HG03432 (cell line): ENCODE measurements around the gene RTN4RL2.

Experiments used
- ATAC-seq: cut with Tn5 transposase; IDR thresholded peaks from one replicate; pipeline ENCODE4 v1.9.1; 2021; ENCODE audit warnings: mild to moderate bottlenecking, moderate library complexity; ENCODE audit not compliant: unreplicated experiment

The RTN4RL2 gene

GRCh38 chr11:57460022-57460757, at the start of gene RTN4RL2:
RTN4RL2 (plus strand) TSS chr11:57460528; CDS start chr11:57460866, 338 bp downstream.
- peak; percentile 49 for ATAC-seq

DNA sequence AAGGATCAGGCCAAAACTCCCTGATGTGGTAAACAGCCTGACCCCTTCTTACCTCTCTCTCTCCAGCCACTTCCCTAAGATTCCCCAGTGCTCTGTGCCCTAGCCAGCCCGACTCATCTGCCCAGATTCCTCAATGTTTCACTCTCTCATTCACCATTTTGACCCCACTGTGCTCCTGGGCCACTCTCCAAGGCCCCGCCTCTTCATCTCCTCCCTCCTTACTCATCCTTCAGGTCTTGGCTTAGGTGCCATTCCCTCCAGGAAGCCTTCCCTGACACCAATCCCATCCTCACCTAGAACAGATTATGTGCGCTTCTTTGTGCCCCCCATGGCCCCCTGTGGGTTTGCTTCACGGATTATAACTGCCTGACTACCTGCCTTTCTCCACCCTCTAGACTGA, 46.6 kb upstream of the RTN4RL2 start:
- ATAC-seq = no peak

DNA sequence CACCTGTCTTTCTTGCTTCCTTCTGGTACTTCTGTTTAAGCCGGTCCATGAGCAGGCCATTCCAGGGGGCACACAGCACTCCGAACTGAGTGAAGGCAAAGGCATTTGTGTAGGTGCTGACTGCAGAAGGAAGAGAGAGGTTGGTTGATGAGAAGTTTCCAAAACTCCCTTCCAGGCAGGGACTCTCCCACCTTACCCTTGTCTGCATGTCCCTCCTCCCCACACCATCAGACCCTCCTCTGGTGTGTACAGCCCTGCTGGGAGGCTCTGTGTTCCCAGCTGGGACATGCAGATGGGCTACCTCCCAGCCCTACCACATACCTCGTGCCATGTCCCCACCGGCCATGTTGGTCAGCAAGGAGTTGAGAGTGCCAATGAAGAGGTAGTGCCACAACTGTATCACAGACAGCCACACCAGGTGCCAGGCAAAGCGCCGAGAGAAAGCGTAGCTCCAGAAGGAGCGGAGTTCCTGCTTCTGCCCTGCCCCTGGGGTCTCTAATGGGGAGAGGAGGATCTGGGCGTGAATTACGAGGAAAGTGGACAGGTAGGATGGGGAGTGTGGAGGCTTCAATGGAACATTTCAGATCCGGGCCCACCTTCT, 45.6 kb upstream of the RTN4RL2 start:
- no peak for ATAC-seq

DNA sequence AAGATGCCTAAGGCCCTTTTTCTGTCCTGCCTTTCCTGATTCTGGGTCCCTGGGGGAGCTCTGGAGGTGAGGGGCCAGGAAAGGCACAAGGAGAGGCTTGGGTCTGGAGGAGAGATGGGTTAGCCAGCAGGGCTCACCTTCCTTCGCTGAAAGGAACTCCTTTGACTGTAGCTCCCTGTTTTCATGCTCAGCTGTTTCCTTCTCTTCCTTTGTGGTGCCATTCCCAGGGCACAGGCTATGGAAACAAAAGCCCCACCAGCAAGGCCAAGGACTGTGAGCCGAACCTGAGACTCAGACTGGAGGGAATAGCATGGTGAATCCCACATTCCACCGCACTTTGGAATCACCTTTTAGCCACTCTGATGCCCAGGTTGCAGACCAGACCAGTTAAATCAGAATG, 43.9 kb upstream of the RTN4RL2 start:
- no peak for ATAC-seq

- ATAC-seq = no peak
These were observed 43.3 kb upstream of the RTN4RL2 start for GRCh38 chr11:57417056-57417455.

GRCh38 chr11:57418131-57418530, 42.2 kb upstream of the RTN4RL2 start:
- ATAC-seq = no peak

- ATAC-seq = no peak
These were observed 41.2 kb upstream of the RTN4RL2 start for GRCh38 chr11:57419146-57419545.

DNA sequence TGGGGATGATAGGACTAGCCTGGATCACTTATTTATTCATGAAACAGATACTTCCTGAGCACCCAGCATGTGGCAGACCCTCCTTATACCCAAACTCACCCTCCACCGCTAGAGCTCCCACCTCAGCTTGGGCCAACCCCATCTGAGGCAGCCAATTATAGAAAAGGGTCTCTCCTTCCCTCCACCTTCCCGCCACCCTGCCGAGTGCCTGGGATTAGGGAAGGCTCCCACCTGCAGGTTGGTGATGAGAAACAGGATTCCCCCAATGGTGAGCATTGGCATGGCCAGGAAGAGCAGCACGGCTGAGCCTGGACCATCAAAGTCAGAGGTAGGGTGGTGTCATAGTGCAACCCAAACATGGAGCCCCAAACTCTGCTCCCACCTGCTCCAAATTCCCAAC, 39.3 kb upstream of the RTN4RL2 start:
- no peak for ATAC-seq

- ATAC-seq = no peak
These were observed 38.5 kb upstream of the RTN4RL2 start for GRCh38 chr11:57421805-57422204.

DNA sequence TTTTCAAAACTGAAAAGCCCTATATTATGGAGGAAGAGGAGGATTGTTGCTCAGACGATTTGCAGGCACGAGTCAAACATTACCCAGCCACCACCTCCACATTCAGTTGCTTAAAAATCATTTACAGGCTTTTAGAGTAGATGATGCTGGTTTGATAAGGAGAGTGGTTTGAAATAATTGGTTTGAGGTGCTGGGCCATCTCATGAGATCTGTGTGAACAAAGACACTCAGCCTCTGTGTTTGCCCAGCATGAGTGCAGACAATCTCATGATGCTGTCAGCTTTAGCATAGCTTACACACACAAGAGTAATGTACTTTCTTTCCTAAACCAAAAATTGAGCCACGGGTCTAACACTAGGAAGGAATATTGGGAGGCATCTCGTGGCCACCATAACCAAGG, 37.7 kb upstream of the RTN4RL2 start:
- no peak for ATAC-seq

GRCh38 chr11:57424137-57424791, 36.1 kb upstream of the RTN4RL2 start:
- ATAC-seq = no peak

DNA sequence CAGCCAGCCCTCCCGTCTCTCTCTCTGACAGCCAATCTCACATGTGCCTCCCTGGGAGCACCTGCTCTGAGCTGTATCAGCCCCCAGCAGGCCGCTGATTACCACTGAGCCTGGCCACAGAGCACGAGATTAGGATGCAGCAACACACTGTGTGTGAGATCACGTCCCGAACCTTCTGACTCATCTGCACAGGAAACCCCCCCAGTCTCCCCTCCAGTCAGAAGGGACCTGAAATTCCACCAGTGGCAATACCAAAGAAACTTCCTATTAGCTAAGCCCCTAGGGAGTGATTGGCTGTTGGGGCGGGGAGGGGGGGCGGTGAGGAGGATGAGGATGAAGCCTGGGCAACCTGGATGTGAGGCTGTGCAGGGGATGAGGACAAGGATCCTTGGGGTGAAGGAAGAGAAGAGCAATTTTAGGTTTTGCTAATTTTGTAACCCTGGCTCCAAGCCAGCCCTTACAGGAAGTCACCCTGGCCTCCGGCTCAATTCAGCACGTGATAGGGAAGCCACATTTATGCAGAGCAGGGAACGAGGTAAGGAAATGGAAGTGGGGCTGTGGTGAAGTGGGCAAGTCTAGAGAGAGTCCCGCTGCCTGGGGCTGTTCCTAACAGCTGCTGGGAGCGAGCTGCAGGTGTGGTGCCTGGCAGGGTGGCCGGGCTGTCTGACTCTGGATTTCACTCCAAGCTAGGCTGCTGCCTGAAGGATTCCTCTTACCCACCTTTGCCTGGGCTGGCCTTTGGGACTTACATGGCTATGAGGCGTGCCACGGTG, 35.4 kb upstream of the RTN4RL2 start:
- ATAC-seq = peak; percentile 90

GRCh38 chr11:57425565-57426438, 34.5 kb upstream of the RTN4RL2 start:
- ATAC-seq = no peak

GRCh38 chr11:57426439-57426928, 33.8 kb upstream of the RTN4RL2 start:
- no peak for ATAC-seq

DNA sequence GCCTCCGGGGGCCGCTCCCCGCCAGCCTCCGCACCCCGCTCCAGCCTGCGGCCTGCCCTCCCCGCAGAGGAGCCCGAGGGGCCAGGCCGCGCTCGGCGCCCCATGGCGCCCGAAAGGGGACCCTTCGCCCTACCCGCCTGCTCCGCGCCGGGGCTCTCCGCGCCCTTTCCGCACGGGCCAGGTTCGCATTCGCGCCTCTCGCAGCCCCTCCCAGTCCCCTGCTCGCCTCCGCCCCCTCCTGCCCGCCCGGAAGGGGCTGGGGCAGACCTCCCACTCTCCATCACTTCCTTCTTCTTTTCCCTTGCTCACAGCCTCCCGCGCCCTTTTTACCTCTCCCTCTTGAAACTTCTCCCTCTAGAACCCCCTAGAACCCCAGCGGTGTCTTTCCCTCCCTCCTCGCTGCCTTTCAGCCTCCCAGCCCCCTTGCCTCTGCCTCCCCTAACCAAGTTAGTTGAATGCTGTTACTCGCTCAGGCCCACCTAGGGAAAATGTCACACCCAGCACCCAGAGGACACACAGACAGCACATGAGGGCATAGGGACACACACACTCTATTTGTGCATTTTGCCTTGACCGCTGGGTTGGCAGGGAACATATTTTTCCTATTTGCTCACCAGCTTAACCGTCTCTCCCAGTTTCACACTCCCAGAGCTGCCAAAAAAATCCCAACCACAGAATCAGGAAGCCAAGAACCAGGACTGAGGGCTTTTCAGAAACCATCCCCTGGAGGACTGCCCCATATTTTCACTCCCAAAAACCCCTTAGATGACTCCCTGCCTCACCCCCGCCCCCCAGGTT, 33.2 kb upstream of the RTN4RL2 start, which contains the start of gene SLC43A3:
Gene SLC43A3, minus strand, starts transcription at position 193 of the 798 bp plus-strand sequence. CDS start 949 bp downstream, outside the sequence.
- peak; percentile 69 for ATAC-seq

GRCh38 chr11:57427727-57428082, 32.6 kb upstream of the RTN4RL2 start:
- ATAC-seq = no peak

DNA sequence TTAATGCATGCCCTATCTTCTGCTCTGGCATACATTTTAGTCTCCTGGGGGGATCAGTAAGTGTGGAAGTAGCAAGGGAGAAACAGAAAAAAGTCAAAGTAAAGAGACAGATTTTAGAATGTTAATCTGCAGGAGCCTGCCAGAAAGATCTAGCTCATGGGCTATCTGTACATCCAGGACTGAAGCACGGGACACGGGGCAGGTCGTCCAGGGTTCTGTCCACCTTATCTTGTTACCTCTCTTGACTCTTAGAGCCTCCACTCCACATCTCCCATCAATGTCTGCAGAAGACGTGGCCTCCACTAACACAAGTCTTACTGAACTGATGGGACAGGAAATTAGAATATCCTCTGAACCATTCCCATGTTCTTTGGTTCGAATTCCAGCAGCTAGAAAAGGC, 31.7 kb upstream of the RTN4RL2 start:
- ATAC-seq = no peak

GRCh38 chr11:57429946-57430345, 30.4 kb upstream of the RTN4RL2 start:
- ATAC-seq = no peak

GRCh38 chr11:57430952-57431351, 29.4 kb upstream of the RTN4RL2 start:
- no peak for ATAC-seq
